Loucy (cell line): ENCODE results near the gene KRABD2.
"Not testable (repeated sequence)": the region's sequence is repeated elsewhere in the genome, so short reads cannot be mapped to it uniquely, and the experiment has no call there.

Experiments
- H2AFZ ChIP-seq: fragments of 200-600 bp; sonication (generic); 2 replicates; pipeline ENCODE4 v1.6.0; 2016; ENCODE audit warnings: antibody characterized with exemption, mild to moderate bottlenecking, low read length, moderate library complexity
- H3F3A ChIP-seq: fragments of 200-600 bp; 2 replicates; pipeline ENCODE4 v1.6.0; 2016; ENCODE audit warnings: antibody characterized with exemption, low read depth, mild to moderate bottlenecking
- H3K27me3 ChIP-seq: fragments of 200-600 bp; sonication (generic); 2 replicates; pipeline ENCODE4 v1.6.1; 2014; ENCODE audit warnings: low read length, mild to moderate bottlenecking; ENCODE audit not compliant: insufficient read depth, poor library complexity, severe bottlenecking
- H3K36me3 ChIP-seq: fragments of 200-600 bp; sonication (generic); 2 replicates; pipeline ENCODE4 v1.6.1; 2016; ENCODE audit warnings: low read length; ENCODE audit not compliant: insufficient read depth
- H3K4me1 ChIP-seq: fragments of 200-600 bp; sonication (generic); 2 replicates; pipeline ENCODE4 v1.5.1; 2014; ENCODE audit warnings: low read length, mild to moderate bottlenecking; ENCODE audit not compliant: insufficient read depth, poor library complexity, severe bottlenecking
- H3K4me2 ChIP-seq: fragments of 200-600 bp; sonication (generic); 2 replicates; pipeline ENCODE4 v1.6.0; 2014; ENCODE audit warnings: antibody characterized with exemption, low read length, low read depth, mild to moderate bottlenecking; ENCODE audit not compliant: poor library complexity, severe bottlenecking
- H3K4me3 ChIP-seq: fragments of 200-600 bp; sonication (generic); 2 replicates; pipeline ENCODE4 v1.5.1; 2014; ENCODE audit warnings: low read length, mild to moderate bottlenecking, mixed read lengths; ENCODE audit not compliant: poor library complexity, severe bottlenecking
- H3K79me2 ChIP-seq: fragments of 200-600 bp; sonication (generic); 2 replicates; pipeline ENCODE4 v1.6.1; 2014; ENCODE audit warnings: low read length; ENCODE audit not compliant: insufficient read depth
- H3K9ac ChIP-seq: fragments of 200-600 bp; sonication (generic); 2 replicates; pipeline ENCODE4 v1.6.0; 2014; ENCODE audit warnings: mild to moderate bottlenecking, low read depth, low read length, moderate library complexity; ENCODE audit not compliant: poor library complexity, severe bottlenecking
- H3K9me2 ChIP-seq: fragments of 200-600 bp; sonication (generic); replicated peaks from 2 replicates; pipeline ENCODE4 v1.6.1; 2016; ENCODE audit warnings: low read depth, low read length, mixed read lengths
- H3K9me3 ChIP-seq: fragments of 200-600 bp; sonication (generic); 2 replicates; pipeline ENCODE4 v1.6.1; 2014; ENCODE audit warnings: mild to moderate bottlenecking, antibody characterized with exemption, low read length, low read depth; ENCODE audit not compliant: insufficient read depth
- H4K20me1 ChIP-seq: fragments of 200-600 bp; sonication (generic); 2 replicates; pipeline ENCODE4 v1.6.0; 2014; ENCODE audit warnings: antibody characterized with exemption, low read length, mild to moderate bottlenecking; ENCODE audit not compliant: insufficient read depth, poor library complexity, severe bottlenecking
- CTCF ChIP-seq: fragments of 200-600 bp; sonication (generic); conservative IDR thresholded peaks from 2 replicates; pipeline ENCODE4 v1.5.1; 2014; ENCODE audit warnings: mild to moderate bottlenecking, antibody characterized with exemption, low read length
- EZH2phosphoT487 ChIP-seq: fragments of 200-600 bp; IDR thresholded peaks from 2 replicates; pipeline ENCODE4 v1.6.1; 2018; ENCODE audit warnings: antibody characterized with exemption, mild to moderate bottlenecking, moderate library complexity, borderline replicate concordance

The KRABD2 gene

GRCh38 chr17:8401107-8401506, 24.6 kb upstream of the KRABD2 start:
- Histone ChIP-seq H3K79me2 (no peaks in the 10 kb centered on the region), H3K36me3 (no peaks in the 10 kb centered on the region), H2AFZ (no peak overlapping the region), H4K20me1 (no peaks in the 10 kb centered on the region), H3K9me3 (no peaks in the 10 kb centered on the region), H3K4me2 (no peak overlapping the region), H3K9me2 (no peaks in the 10 kb centered on the region), H3K9ac (no peak overlapping the region), H3K4me1 (no peaks in the 10 kb centered on the region), H3K4me3 (no peak overlapping the region), H3K27me3 (no peaks in the 10 kb centered on the region), H3F3A (no peaks in the 10 kb centered on the region)
- TF ChIP-seq CTCF = no peak
- no peak for TF ChIP-seq EZH2phosphoT487

GRCh38 chr17:8398980-8399379, 22.5 kb upstream of the KRABD2 start:
- H3K27me3 ChIP-seq = no peaks in the 10 kb centered on the region
- H3K9me3 ChIP-seq = no peaks in the 10 kb centered on the region

GRCh38 chr17:8397636-8398035, 21.1 kb upstream of the KRABD2 start, which contains the start of gene RNF222:
Gene RNF222 (minus strand): TSS chr17:8397827. CDS start chr17:8393461, 4,366 bp downstream.
- Histone ChIP-seq H3K36me3 (no peaks in the 10 kb centered on the region), H3K9me2 (no peaks in the 10 kb centered on the region), H3K9me3 (no peaks in the 10 kb centered on the region), H2AFZ (no peak within 1 kb of the TSS), H3K4me2 (no peak within 1 kb of the TSS), H3K79me2 (no peaks in the 10 kb centered on the region), H3K4me1 (peaks cover 5% of the 10 kb centered on the region), H3K4me3 (no peak within 1 kb of the TSS), H3F3A (no peaks in the 10 kb centered on the region), H3K9ac (no peak within 1 kb of the TSS), H3K27me3 (no peaks in the 10 kb centered on the region), H4K20me1 (no peaks in the 10 kb centered on the region)
- TF ChIP-seq CTCF (no peak), EZH2phosphoT487 (no peak)

More at GRCh38 chr17:8398980-8399379, 22.5 kb upstream of the KRABD2 start:
- no peak overlapping the region for H3K4me3 ChIP-seq
- no peaks in the 10 kb centered on the region for H4K20me1 ChIP-seq
- H3K9ac ChIP-seq = no peak overlapping the region
- no peaks in the 10 kb centered on the region for H3K36me3 ChIP-seq
- H3K4me1 ChIP-seq = no peaks in the 10 kb centered on the region
- no peaks in the 10 kb centered on the region for H3K79me2 ChIP-seq
- H2AFZ ChIP-seq = no peak overlapping the region
- H3K9me2 ChIP-seq = no peaks in the 10 kb centered on the region
- H3K4me2 ChIP-seq = no peak overlapping the region
- H3F3A ChIP-seq = no peaks in the 10 kb centered on the region
- TF ChIP-seq EZH2phosphoT487 = no peak
- TF ChIP-seq CTCF = no peak

- not testable (repeated sequence) for H3K4me3 ChIP-seq, H4K20me1 ChIP-seq, H3K4me1 ChIP-seq, H3K9ac ChIP-seq, H3K9me2 ChIP-seq, H3F3A ChIP-seq, H2AFZ ChIP-seq, H3K4me2 ChIP-seq, H3K9me3 ChIP-seq, H3K79me2 ChIP-seq, H3K36me3 ChIP-seq, H3K27me3 ChIP-seq
Observed at GRCh38 chr17:8394497-8394896, 18.0 kb upstream of the KRABD2 start.
